GM12874 (cell line): ENCODE measurements around the gene NHSL1.

Source experiments
- CTCF ChIP-seq: IDR thresholded peaks from 2 replicates; pipeline ENCODE4 v1.5.1; 2011; ENCODE audit warnings: low read depth, mild to moderate bottlenecking, control low read depth, low read length, moderate library complexity; ENCODE audit not compliant: insufficient read depth

The NHSL1 gene

GRCh38 chr6:138473144-138473543 lies 26.1 kb downstream of the NHSL1 start:
- TF ChIP-seq CTCF, result no peak

- no peak for TF ChIP-seq CTCF
These were observed 30.8 kb downstream of the NHSL1 start for GRCh38 chr6:138468320-138469015.

- no peak for TF ChIP-seq CTCF
These were observed 31.4 kb downstream of the NHSL1 start for GRCh38 chr6:138467901-138468300.

GRCh38 chr6:138465007-138465645 lies 34.2 kb downstream of the NHSL1 start:
- no peak for TF ChIP-seq CTCF

GRCh38 chr6:138464085-138464484 lies 35.2 kb downstream of the NHSL1 start:
- TF ChIP-seq CTCF, result no peak

- TF ChIP-seq CTCF, result no peak
These were observed 37.6 kb downstream of the NHSL1 start for GRCh38 chr6:138461647-138462046.

GRCh38 chr6:138456401-138456790 lies 42.9 kb downstream of the NHSL1 start:
- no peak for TF ChIP-seq CTCF
